Sigmoid colon (tissue), 3 donors: ENCODE measurements around the gene FAM47B.

Experiments used
- POLR2A ChIP-seq, 2 donors: fragments of 450-650 bp; IDR thresholded peaks; one replicate each; pipeline ENCODE4 v1.6.1; 2016; ENCODE audit warnings: antibody characterized with exemption in 2 of 2, mild to moderate bottlenecking in 2 of 2, moderate library complexity in 2 of 2
- TF ChIP-seq, protein P1 (sequence below), 4 experiments: fragments of 450-650 bp in 3 of 4; fragments of 200-600 bp in 1 of 4; IDR thresholded peaks; one replicate each; pipeline ENCODE4 v1.5.1; 2016 to 2019; ENCODE audit warnings: antibody characterized with exemption in 4 of 4, mild to moderate bottlenecking in 3 of 4, moderate library complexity in 2 of 4

DNA sequence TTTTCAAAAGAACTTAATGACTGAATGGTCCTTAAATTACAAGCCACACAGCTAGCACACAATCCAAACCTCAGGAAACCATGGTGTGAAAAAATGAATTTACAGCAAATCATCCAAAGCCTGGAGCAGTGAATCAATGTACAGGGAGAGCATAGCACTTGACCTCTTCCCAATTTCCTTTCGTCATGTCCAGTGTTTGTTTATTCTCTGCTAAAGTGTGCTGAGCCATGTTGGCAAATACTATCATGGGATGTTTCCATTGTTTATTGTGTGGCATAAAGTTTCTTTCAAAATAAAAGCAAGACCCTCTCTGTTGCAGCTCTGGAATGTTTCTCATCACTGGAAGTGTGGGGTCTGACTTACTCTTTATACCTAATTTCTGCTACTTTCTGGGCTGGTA, 25.4 kb upstream of the FAM47B start:
- TF ChIP-seq, protein P1, sequence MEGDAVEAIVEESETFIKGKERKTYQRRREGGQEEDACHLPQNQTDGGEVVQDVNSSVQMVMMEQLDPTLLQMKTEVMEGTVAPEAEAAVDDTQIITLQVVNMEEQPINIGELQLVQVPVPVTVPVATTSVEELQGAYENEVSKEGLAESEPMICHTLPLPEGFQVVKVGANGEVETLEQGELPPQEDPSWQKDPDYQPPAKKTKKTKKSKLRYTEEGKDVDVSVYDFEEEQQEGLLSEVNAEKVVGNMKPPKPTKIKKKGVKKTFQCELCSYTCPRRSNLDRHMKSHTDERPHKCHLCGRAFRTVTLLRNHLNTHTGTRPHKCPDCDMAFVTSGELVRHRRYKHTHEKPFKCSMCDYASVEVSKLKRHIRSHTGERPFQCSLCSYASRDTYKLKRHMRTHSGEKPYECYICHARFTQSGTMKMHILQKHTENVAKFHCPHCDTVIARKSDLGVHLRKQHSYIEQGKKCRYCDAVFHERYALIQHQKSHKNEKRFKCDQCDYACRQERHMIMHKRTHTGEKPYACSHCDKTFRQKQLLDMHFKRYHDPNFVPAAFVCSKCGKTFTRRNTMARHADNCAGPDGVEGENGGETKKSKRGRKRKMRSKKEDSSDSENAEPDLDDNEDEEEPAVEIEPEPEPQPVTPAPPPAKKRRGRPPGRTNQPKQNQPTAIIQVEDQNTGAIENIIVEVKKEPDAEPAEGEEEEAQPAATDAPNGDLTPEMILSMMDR (IDR thresholded peaks at IDR 0.05), result no peak
- TF ChIP-seq POLR2A (IDR thresholded peaks at IDR 0.05), result no peak
